ENCODE data around the gene ADAT1.

- TF ChIP-seq POLR2A (IDR thresholded peaks at IDR 0.05) (no peak), CTCF (IDR thresholded peaks at IDR 0.05) (no peak), EP300 (IDR thresholded peaks at IDR 0.05) (no peak)
Measured at GRCh38 chr16:75614066-75614897, 8.8 kb downstream of the ADAT1 start.
